HEK293 (cell line): ENCODE data around the gene CDC37.

Source experiments
- HOXA7 ChIP-seq: sonication (generic); formaldehyde crosslinking; IDR thresholded peaks from 2 replicates; pipeline ENCODE4 v1.8.1; 2022; ENCODE audit warnings: missing genetic modification reagents, borderline replicate concordance
- ZNF24 ChIP-seq: fragments of 450-650 bp; formaldehyde crosslinking; IDR thresholded peaks from 2 replicates; pipeline ENCODE4 v1.5.1; 2016; ENCODE audit warnings: missing biosample characterization, missing genetic modification characterization

GRCh38 chr19:10419646-10420443, 16.5 kb upstream of the CDC37 start:
- TF ChIP-seq ZNF24 (tag by site-specific recombination): peak; percentile 66; the same call in 1 of the 2 replicates
- TF ChIP-seq HOXA7: no peak
